IPS-NIHi7 (cell line): ENCODE measurements around the gene POLR2M.
A peak's percentile ranks its signal among the peaks of the same experiment; 100 is the strongest.

Experiments
- DNase-seq: peaks from one replicate; pipeline ENCODE4 v3.0.0; 2012; ENCODE audit warnings: mixed read lengths; ENCODE audit errors: extremely low spot score

POLR2M gene

DNA sequence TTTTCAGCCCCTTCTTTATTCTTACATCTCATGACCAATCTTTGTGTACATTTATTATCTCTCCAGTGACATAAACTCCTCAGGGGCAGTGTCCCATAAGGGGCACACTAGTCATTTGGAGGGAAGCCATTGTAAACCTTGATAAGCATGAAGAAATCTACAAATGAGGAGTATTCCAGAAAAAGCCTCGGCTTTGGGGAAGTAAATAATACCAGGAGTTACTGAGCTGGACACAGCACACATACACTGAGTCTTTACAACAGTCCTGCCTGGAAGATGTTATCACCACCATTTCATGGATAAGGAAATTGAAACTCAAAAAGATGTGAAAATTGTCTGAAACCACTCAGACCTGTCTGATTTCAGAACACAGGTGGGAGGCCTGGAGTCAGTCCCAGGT lies 15.4 kb upstream of the POLR2M start:
- DNase-seq: no peak

DNA sequence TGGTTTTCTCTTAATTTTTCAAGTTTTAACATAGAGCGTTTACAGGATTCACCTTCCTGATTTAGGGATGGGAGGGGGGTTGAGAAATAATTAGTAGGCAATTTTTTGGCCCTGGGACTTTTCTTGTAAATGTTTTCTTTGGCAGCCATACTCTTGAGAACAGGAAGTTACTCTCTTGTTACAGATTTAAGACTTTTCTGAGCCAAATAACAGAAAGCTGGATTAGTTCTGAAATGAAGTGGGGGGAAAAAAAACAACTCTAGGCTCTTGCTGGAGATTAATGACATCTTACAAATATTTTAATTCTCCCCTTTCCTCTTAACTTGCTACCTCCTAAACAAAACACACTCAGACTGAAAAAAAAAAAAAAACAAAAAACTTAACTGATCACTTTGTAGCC lies 13.8 kb upstream of the POLR2M start:
- DNase-seq: no peak

DNA sequence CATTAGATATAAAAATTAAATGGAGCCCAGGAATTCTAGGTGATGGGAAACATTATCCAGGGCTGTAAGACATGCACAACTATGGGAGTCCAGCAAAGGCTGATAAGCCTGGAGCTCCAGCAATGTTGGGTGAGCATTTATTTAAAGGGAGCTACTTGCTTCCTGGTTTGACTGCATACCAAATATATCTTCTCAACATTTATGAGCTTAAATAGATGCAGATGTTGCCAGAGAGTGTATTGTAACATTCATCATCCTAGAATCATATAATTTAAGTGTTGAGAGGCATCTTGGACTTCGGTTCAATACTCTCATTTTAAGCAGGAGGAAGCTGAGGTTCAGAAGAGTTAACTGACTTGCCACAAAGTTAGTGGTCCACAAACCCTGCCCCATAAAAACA lies 12.2 kb upstream of the POLR2M start:
- no peak for DNase-seq

- DNase-seq: no peak
Observed at GRCh38 chr15:57696146-57696545, 10.4 kb upstream of the POLR2M start.

GRCh38 chr15:57697588-57697987 lies 8.9 kb upstream of the POLR2M start:
- no peak for DNase-seq

DNA sequence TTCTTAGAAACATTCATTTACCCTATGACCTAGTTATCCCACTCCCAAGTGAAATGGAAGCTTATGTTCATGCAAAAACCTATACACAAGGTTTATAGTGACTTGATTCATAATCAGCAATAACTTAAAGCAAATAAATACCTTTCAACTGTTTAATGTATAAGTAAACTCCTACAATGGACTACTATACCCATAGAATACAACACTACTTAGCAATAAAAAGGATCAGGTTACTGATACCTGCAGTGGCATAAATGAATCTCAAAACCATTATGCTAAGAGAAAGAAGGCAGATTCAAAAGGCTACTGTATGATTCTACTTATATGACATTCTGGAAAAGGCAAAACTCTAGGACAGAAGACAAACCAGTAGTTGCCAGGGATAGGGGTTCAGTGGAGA lies 8.3 kb upstream of the POLR2M start:
- DNase-seq: no peak

DNA sequence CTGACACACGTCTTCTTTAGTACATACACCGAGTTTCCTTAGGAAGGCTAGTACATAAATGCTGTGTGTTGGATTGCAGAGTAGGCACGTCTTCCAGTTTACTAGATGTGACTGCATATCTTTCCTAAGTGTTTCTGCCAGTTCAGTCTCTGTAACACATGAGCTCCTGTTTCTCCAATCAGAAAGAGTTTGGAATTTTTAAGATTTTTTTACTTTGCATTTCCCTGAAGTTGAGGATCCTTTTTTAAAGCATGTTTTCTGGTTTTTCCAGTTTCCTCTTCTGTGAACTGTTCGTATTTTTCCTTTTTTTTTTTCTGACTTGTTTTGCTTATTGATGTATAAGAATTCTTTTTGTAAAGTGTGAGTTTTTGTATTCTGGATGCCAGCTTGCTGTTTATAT lies 7.5 kb upstream of the POLR2M start:
- DNase-seq: no peak

GRCh38 chr15:57703387-57703786 lies 3.1 kb upstream of the POLR2M start:
- DNase-seq: no peak

DNA sequence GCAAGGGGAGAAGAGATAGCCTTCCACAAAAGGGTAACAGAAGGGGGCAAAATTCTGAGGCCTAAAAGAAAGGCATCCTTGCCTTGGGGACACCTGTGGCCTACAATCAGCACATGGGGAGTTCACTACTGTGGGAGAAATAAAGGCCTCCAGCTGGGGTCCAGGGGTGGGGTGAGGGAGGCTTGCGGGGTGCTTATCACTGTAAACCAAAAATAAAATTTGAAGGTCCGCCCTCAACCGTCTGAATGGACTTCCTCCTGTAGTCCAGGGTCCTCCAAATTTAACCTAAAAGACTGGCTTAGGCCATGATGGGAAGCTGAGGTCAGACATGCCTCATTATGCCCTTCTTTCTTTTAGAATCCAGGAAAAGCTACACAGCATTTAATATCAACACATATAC lies 2.1 kb upstream of the POLR2M start:
- no peak for DNase-seq

- no peak for DNase-seq
Observed at GRCh38 chr15:57705746-57706404, 639 bp upstream of the POLR2M start.

DNA sequence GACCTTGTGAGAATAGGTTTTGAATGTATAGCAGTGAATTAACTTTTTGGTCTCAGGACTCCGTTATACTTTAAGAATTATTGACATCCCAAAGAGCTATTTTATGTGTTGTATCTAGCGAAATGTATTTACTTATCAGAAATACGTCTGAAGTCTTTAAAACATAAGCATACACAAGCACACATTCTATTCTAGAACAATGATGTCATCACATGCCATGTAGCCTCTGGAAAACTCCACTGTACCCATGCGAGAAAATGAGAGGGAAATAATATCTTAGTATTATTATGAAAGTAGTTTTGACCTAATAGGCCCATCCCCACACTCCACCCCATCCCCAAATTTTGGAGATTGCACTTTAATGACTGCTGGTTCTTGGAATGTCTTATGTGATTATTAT lies 1.5 kb downstream of the POLR2M start:
- DNase-seq: no peak

- DNase-seq: no peak
Observed at GRCh38 chr15:57718309-57718708, 11.8 kb downstream of the POLR2M start.

GRCh38 chr15:57720867-57721266 lies 14.4 kb downstream of the POLR2M start:
- no peak for DNase-seq

- no peak for DNase-seq
Observed at GRCh38 chr15:57726411-57726810, 19.9 kb downstream of the POLR2M start.

GRCh38 chr15:57727031-57727430 lies 20.5 kb downstream of the POLR2M start:
- no peak for DNase-seq

DNA sequence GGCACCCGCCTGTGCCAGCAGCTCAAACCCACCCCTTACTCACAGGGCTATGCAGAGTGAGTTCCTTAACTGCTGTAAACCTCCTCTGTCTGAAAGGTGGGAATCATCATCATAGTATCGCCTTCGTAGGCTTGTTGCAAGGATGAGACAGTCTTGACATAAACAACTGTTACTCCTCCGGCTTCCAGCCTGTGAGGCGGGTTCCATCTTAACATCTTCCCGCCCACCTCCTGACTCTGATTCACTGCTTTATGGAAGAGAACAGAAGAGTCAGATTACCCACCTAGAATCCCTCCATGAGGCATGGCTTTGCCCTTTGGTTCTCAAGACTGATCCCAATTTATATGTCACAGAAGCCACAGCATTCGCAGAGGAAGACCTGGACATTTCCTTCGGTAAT lies 21.9 kb downstream of the POLR2M start:
- no peak for DNase-seq

DNA sequence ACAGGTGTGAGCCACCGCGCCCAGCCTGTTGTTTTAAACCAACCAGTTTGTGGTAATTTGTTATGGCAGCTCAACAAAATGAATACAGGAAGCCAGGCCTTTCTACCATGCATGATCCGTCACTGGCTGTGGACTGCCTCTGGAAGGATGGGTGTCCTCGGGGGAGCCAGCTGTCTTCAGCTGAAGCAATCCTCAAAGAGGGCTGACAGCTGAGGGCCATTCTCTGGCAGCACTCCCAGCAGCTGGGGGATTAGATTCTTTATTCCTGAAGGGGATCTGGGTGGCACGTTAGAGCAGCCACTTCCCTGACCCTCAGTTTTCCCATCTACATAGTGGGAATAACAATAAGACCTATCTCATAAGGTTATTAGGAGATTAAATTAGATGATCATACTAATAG lies 24.4 kb downstream of the POLR2M start:
- no peak for DNase-seq

DNA sequence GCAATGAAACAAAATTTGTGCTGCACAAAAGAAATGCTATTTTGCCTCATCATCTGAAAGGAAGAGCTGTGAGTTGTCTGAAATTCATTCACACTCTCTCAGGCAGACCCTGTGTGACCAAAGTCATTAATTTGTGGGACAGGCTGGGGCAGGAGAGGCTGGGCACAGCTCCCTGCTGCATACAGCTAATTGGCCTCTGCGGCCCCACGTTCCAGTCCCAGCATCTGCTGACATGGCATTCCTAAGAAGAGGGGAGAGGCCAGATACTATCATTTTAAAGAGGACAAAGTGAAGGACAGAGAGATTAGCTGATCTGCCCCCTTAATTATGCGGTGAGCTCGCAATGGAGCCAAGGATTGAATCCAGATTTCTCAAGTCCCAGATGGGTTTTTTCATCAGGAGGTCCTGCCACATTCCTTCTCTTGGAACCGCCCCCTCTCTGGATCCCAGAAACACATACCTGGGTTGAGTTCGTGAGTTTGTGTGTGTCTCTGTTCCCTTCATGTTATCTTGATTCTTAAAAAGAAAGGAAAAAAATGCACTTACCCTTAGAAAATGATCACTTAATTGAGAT lies 25.1 kb downstream of the POLR2M start:
- no peak for DNase-seq

- DNase-seq: peak; percentile 60
Observed at GRCh38 chr15:57732526-57733331, 26.2 kb downstream of the POLR2M start.

DNA sequence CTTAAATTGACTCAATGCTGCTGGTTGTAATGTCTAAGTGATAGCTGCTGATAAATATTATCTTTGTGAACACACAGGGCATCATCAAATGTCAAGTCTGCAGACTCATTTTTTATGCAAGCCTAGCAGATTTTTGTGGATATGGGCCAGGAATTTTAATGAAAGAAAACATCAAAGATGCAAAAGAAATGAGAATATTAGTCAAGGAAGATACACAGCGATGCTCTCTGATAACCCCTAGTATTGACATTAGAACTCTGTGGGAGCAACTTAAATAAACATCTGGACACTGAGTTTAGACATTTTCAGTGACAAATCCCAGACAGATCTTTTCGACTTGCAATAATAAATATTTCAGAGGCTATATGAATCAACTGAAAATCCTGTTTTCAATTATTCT lies 28.3 kb downstream of the POLR2M start:
- no peak for DNase-seq

- DNase-seq: no peak
Observed at GRCh38 chr15:57735431-57735830, 28.9 kb downstream of the POLR2M start.

- DNase-seq: no peak
Observed at GRCh38 chr15:57735891-57736290, 29.4 kb downstream of the POLR2M start.

DNA sequence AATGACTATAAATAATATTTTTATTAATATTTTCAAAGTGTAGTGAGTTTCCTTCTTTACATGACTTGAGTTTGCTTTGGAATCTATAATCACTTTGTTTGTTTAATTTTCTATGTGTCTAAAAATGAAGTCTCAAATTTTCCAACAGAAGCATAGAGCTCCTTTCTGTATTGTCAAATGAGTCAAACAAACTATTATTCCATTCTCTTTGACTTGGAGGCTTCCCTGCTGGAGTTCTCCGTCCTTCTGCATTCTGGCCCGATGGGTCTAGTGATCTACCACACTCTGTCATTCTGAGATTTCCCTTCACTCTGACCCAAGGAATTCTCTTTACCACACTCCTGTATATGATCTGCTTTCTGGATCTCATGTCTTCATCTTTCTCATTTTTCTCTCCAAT lies 30.1 kb downstream of the POLR2M start:
- DNase-seq: no peak
